HL-60 (cell line): Measurements from ENCODE around the gene MAP2K3.
"Not testable (repeated sequence)": the region's sequence is repeated elsewhere in the genome, so short reads cannot be mapped to it uniquely, and the experiment has no call there.

Experiments
- DNase-seq, 2 experiments: peaks; one replicate each; pipeline ENCODE4 v3.0.0-alpha.2; 2010 to 2020; ENCODE audit warnings: low read depth in 1 of 2, low spot score in 1 of 2
- H3K27ac ChIP-seq: fragments of 250-450 bp; sonication (Bioruptor Pico); replicated peaks from 2 replicates; pipeline ENCODE4 v1.5.1; 2020; ENCODE audit warnings: mild to moderate bottlenecking, moderate library complexity
- H3K27me3 ChIP-seq: fragments of 250-450 bp; sonication (Bioruptor Pico); 2 replicates; pipeline ENCODE4 v1.5.1; 2021; ENCODE audit warnings: mild to moderate bottlenecking, moderate library complexity; ENCODE audit not compliant: insufficient read depth, poor library complexity, severe bottlenecking
- H3K4me3 ChIP-seq: replicated peaks from 2 replicates; pipeline ENCODE4 v1.5.1; 2011; ENCODE audit warnings: mild to moderate bottlenecking, control low read depth, low read length; ENCODE audit not compliant: insufficient read depth
- CTCF ChIP-seq: IDR thresholded peaks from one replicate; pipeline ENCODE4 v1.5.1; 2011; ENCODE audit warnings: low read length, control low read depth, inconsistent platforms; ENCODE audit not compliant: insufficient read depth
- GABPA ChIP-seq: IDR thresholded peaks from 2 replicates; pipeline ENCODE4 v1.6.1; 2012; ENCODE audit warnings: low read depth
- POLR2AphosphoS5 ChIP-seq: IDR thresholded peaks from 2 replicates; pipeline ENCODE4 v1.6.1; 2012; ENCODE audit warnings: low read depth
- REST ChIP-seq: IDR thresholded peaks from 2 replicates; pipeline ENCODE4 v1.6.1; 2012; ENCODE audit warnings: low read depth; ENCODE audit not compliant: insufficient replicate concordance
- SPI1 ChIP-seq: IDR thresholded peaks from 2 replicates; pipeline ENCODE4 v1.6.1; 2012; ENCODE audit warnings: low read depth, mild to moderate bottlenecking, borderline replicate concordance

The MAP2K3 gene

GRCh38 chr17:21330436-21331160 is 46.1 kb downstream of the MAP2K3 start:
- TF ChIP-seq CTCF (no peak), REST (no peak), SPI1 (no peak), POLR2AphosphoS5 (no peak), GABPA (no peak)
- Histone ChIP-seq H3K27ac (no peak overlapping the region), H3K27me3 (no peaks in the 10 kb centered on the region), H3K4me3 (no peak overlapping the region)
- no peak for DNase-seq

GRCh38 chr17:21336541-21337294 is 52.2 kb downstream of the MAP2K3 start:
- not testable (repeated sequence) for H3K27me3 ChIP-seq, H3K27ac ChIP-seq, DNase-seq, H3K4me3 ChIP-seq

- not testable (repeated sequence) for H3K27ac ChIP-seq
Measured at GRCh38 chr17:21337981-21338625, 53.6 kb downstream of the MAP2K3 start.

GRCh38 chr17:21339011-21339410 is 54.5 kb downstream of the MAP2K3 start:
- Histone ChIP-seq H3K27ac (no peak overlapping the region), H3K4me3 (no peak overlapping the region), H3K27me3 (no peaks in the 10 kb centered on the region)
- DNase-seq, result no peak
- TF ChIP-seq REST (no peak), CTCF (no peak), GABPA (no peak), POLR2AphosphoS5 (no peak), SPI1 (no peak)

More at GRCh38 chr17:21337981-21338625, 53.6 kb downstream of the MAP2K3 start:
- not testable (repeated sequence) for DNase-seq, H3K27me3 ChIP-seq, H3K4me3 ChIP-seq

- H3K27ac ChIP-seq, H3K4me3 ChIP-seq, DNase-seq, H3K27me3 ChIP-seq: not testable (repeated sequence)
Measured at GRCh38 chr17:21339571-21339970, 55.1 kb downstream of the MAP2K3 start.

GRCh38 chr17:21340407-21340806 is 55.9 kb downstream of the MAP2K3 start:
- H3K27me3 ChIP-seq, H3K27ac ChIP-seq, H3K4me3 ChIP-seq, DNase-seq: not testable (repeated sequence)

GRCh38 chr17:21341279-21341678 is 56.8 kb downstream of the MAP2K3 start:
- H3K27ac ChIP-seq, H3K4me3 ChIP-seq, H3K27me3 ChIP-seq, DNase-seq: not testable (repeated sequence)

- H3K27me3 ChIP-seq, DNase-seq, H3K27ac ChIP-seq, H3K4me3 ChIP-seq: not testable (repeated sequence)
Measured at GRCh38 chr17:21341925-21342540, 57.5 kb downstream of the MAP2K3 start.
